Neutrophil (primary cell): Measurements from ENCODE around the gene AP3S2.

Experiments used
- H3K27ac ChIP-seq: fragments of 200-600 bp; sonication (generic); 2 replicates; pipeline ENCODE4 v1.5.1; 2016; ENCODE audit warnings: mild to moderate bottlenecking, moderate library complexity
- H3K27me3 ChIP-seq: fragments of 200-600 bp; sonication (generic); 2 replicates; pipeline ENCODE4 v1.6.0; 2016; ENCODE audit warnings: mild to moderate bottlenecking
- H3K36me3 ChIP-seq: fragments of 200-600 bp; sonication (generic); 2 replicates; pipeline ENCODE4 v1.5.1; 2017
- H3K4me1 ChIP-seq, 2 experiments: fragments of 200-600 bp in 1 of 2; sonication (generic) in 1 of 2; 1 replicate in 1 of 2; 2 replicates in 1 of 2; pipeline versions ENCODE4 v1.5.1 to v1.6.1; 2013 to 2016; ENCODE audit warnings: low read depth in 1 of 2, low read length in 1 of 2, mild to moderate bottlenecking in 1 of 2, moderate library complexity in 1 of 2; ENCODE audit not compliant: control insufficient read depth in 1 of 2, insufficient read depth in 1 of 2
- H3K4me3 ChIP-seq, 2 experiments: fragments of 200-600 bp in 1 of 2; sonication (generic) in 1 of 2; 1 replicate in 1 of 2; 2 replicates in 1 of 2; pipeline ENCODE4 v1.5.1; 2013 to 2016; ENCODE audit warnings: low read depth in 1 of 2, low read length in 1 of 2, mild to moderate bottlenecking in 1 of 2, moderate library complexity in 1 of 2
- H3K9me3 ChIP-seq: fragments of 200-600 bp; sonication (generic); 2 replicates; pipeline ENCODE4 v1.5.1; 2016
- TF ChIP-seq, protein P1 (sequence below): fragments of 200-600 bp; sonication (generic); IDR thresholded peaks from 2 replicates; pipeline ENCODE4 v1.5.1; 2016; ENCODE audit warnings: antibody characterized with exemption

Gene AP3S2

DNA sequence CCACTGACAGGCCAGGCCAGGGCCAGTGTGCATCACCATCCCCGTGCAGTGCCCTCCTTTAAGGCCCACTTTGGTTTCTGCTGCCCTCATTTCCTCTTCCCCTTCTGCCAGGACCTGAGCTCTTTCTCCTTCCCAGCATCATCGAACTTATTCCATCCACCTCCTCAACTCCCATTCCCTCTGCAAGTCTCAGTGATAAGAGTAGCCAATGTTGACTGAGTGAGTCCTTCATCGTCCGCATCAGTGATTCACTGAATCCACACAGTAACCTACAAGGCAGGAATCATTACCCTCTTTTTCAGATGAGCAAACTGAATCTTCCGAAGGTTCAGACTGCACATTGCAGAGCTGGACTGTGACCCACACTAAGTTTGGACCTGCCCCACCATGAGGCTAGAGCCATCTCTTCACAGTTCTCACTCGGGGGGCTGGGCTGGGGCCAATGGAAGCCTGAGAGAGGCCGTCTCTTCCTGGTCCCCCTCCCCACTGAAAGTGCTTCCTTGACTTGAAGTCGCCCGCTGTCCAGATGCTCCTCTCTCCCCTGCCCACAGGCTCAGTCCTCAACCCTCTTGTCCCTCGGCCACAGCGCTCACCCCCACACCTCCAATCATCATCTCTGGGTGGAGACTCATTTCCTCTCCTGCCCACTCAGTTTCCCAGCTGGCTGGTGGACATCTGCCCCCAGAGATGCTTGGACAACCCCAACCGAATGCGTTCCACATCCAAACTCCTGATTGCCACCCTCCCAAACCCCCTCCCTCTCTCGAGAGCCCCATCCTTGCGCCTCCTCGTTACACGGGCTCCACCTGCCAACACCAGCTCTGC, 64.0 kb downstream of the AP3S2 start:
- peak overlapping the region; percentile 99 for H3K27ac ChIP-seq
- TF ChIP-seq, protein P1, sequence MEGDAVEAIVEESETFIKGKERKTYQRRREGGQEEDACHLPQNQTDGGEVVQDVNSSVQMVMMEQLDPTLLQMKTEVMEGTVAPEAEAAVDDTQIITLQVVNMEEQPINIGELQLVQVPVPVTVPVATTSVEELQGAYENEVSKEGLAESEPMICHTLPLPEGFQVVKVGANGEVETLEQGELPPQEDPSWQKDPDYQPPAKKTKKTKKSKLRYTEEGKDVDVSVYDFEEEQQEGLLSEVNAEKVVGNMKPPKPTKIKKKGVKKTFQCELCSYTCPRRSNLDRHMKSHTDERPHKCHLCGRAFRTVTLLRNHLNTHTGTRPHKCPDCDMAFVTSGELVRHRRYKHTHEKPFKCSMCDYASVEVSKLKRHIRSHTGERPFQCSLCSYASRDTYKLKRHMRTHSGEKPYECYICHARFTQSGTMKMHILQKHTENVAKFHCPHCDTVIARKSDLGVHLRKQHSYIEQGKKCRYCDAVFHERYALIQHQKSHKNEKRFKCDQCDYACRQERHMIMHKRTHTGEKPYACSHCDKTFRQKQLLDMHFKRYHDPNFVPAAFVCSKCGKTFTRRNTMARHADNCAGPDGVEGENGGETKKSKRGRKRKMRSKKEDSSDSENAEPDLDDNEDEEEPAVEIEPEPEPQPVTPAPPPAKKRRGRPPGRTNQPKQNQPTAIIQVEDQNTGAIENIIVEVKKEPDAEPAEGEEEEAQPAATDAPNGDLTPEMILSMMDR = no peak
- H3K9me3 ChIP-seq = no peaks in the 10 kb centered on the region
- peaks cover 37% of the 10 kb centered on the region for H3K36me3 ChIP-seq
- H3K27me3 ChIP-seq = no peaks in the 10 kb centered on the region
- peaks cover 58 to 62% of the 10 kb centered on the region in 2 experiments for H3K4me1 ChIP-seq
- no peak overlapping the region for H3K4me3 ChIP-seq

DNA sequence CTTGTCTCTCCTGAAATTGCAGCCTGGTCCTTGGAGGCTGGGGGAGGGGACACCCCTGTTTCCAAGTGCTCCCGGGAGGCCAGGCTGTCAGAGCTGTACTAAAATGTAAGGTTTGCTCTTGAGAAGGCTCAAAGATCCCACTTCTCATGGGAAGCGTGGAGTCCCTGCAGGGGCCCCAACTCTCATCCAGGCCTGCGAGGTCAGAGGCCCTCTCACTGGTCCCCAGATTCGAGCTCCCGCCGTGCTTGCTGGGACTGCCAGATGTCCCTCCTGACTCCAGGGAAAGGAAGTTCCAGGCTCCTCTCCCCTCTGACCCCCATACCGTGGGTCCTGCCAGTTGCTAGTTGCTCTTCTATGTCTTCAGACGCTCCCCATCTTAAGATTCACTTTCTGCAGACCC, 64.6 kb downstream of the AP3S2 start:
- Histone ChIP-seq H3K4me1 (peaks cover 58 to 62% of the 10 kb centered on the region in 2 experiments), H3K4me3 (peak overlapping the region in 1 of 2 experiments; percentile 4), H3K27ac (peak overlapping the region; percentile 99), H3K27me3 (no peaks in the 10 kb centered on the region), H3K9me3 (no peaks in the 10 kb centered on the region), H3K36me3 (peaks cover 33% of the 10 kb centered on the region)
- TF ChIP-seq, protein P1 = no peak

DNA sequence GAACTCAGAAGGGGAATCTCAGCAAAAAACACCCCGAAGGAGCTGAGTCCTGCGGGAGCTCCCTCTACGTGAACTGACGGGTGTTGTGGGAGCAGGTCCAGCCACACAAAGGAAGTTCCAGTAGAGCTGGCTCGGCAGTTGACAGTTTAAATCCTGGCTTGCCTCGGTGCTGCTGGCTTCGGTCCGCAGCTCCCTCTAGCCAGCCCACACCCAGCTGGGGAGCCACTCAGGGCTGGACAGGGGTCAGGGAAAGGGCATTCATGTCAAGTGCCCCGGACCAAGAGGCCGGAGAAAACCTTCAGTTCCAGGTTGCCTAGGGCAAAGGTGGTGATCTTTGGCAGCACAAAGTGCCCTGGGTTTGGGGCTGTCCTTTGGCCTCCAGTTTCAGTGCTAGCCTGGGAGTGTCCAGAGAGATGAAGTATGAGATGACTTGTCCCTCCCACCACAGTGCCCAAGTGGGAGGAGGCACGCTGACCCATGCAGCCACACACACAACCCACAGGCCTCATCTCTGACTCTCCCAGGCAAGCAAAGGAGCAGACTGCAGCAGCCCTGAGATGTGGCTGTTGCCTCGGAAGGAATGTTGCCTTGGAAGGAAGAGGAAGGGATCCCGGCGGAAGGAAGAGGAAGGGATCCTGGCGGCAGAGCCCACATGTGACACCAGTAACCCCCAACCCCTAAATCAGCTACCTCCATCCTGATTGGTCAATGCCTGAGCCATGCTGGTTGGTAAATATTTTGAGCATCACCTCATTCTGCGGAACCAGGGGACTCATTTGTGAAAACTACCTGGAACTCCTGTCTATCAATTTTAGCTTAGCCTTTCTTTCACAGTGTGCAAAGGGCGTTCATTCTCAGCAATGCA, 65.3 kb downstream of the AP3S2 start:
- H3K4me1 ChIP-seq = peaks cover 64 to 65% of the 10 kb centered on the region in 2 experiments
- H3K36me3 ChIP-seq = peaks cover 27% of the 10 kb centered on the region
- TF ChIP-seq, protein P1 = no peak
- no peaks in the 10 kb centered on the region for H3K9me3 ChIP-seq
- peak overlapping the region; percentile 99 for H3K27ac ChIP-seq
- peak overlapping the region in 1 of 2 experiments; percentile 4 for H3K4me3 ChIP-seq
- H3K27me3 ChIP-seq = no peaks in the 10 kb centered on the region

DNA sequence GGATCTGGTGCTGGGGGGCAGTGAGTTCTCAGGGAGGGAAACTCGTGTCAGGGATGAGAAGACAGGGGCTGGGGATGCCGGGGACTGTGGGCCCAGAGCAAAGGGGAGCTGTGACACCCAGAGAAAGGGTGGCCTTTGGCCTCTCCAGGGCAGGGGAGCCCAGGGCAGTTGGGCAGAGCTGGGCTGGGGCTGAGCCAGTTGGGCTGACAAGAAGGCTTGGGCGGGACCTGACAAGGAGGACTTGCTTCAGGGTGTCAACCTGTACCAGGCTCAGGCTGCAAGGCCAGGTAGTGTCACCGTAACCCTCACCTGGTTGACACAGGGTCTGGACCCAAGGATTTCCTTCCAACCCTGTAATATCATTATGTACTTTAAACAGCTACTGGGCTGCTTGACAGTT, 66.0 kb downstream of the AP3S2 start:
- TF ChIP-seq, protein P1 = no peak
- Histone ChIP-seq H3K27ac (peak overlapping the region; percentile 99), H3K27me3 (no peaks in the 10 kb centered on the region), H3K4me3 (peak overlapping the region in 1 of 2 experiments; percentile 4), H3K36me3 (peaks cover 21% of the 10 kb centered on the region), H3K9me3 (no peaks in the 10 kb centered on the region), H3K4me1 (peaks cover 71 to 72% of the 10 kb centered on the region in 2 experiments)

DNA sequence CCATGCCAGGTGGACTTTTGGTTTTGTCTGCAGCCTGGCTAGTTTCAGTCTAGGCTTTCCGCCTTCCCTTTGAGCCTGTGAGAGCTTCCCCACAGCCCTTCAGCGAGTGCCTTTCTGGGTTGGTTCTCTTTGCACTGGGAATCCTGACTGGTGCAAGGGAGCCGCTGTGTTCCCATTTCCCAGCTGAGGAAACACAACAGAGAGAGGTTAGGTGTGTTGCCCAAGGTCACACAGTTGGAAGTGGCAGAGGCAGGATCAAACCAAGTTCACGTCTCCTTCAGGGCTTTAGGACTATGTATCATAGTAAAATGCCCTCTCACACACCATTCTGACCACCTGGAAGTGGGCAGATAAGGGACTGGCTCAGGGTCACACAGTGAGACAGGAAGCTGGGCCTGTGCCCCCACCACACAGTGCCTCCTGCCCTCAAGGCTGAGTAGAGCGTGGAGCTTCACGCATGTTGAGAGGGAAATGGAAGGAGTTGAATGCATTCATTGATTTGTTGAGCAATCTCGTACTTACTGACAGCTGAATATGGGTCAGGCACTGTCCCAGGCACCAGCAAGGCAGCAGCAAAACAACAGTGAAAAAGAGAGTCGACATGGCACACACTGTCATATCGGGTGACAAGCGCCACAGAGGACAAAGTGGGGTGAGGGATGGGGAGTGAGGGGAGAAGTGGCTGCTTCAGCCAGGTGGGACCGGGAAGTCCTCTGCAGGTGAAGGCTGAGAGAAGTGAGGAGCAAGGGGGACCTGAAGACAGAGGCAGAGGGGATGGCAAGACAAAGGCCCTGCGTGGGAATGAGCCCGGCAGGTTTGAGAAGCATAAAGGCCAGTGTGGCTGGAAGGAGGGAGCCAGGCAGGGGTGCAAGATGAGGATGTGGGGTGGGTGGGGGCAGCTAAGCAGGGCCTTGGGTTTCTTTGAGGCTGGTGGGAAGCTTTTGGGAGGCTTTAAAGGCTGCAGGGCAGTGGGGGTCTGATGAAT, 66.8 kb downstream of the AP3S2 start:
- Histone ChIP-seq H3K36me3 (peaks cover 18% of the 10 kb centered on the region), H3K4me3 (no peak overlapping the region), H3K27ac (peak overlapping the region; percentile 99), H3K9me3 (no peaks in the 10 kb centered on the region), H3K27me3 (no peaks in the 10 kb centered on the region), H3K4me1 (peaks cover 80 to 81% of the 10 kb centered on the region in 2 experiments)
- TF ChIP-seq, protein P1 = no peak
